BJ (cell line): ENCODE measurements around the gene SYT17. TPM values are rescaled to one million over a fixed set of nuclear protein-coding genes. Genes with fewer than 3 reads are reported as not detected.

Experiments
- CTCF ChIA-PET: fragments of 350-600 bp; formaldehyde crosslinking; extraction: SDS; loops from one replicate; lab custom pipeline; 2021; ENCODE audit warnings: antibody characterized with exemption, inconsistent platforms; lab: Yijun Ruan, JAX
- POLR2A ChIA-PET: fragments of 300-600 bp; sonication (Branson Sonifier 250); formaldehyde crosslinking; extraction: SDS; loops from one replicate; lab custom pipeline; 2021; ENCODE audit warnings: antibody characterized with exemption; lab: Charles Lee
- DNase-seq: peaks from one replicate; pipeline ENCODE4 v3.0.0-alpha.2; 2011; ENCODE audit warnings: low read depth
- H3K27me3 ChIP-seq: 2 replicates; pipeline ENCODE4 v1.6.0; 2011; ENCODE audit warnings: low read length; ENCODE audit not compliant: control insufficient read depth, insufficient read depth
- H3K36me3 ChIP-seq: 2 replicates; pipeline ENCODE4 v1.5.1; 2011; ENCODE audit warnings: low read length; ENCODE audit not compliant: control insufficient read depth, insufficient read depth
- H3K4me3 ChIP-seq: 2 replicates; pipeline ENCODE4 v1.5.1; 2011; ENCODE audit warnings: low read depth, mild to moderate bottlenecking, control low read depth, low read length
- CTCF ChIP-seq: IDR thresholded peaks from 2 replicates; pipeline ENCODE4 v1.5.1; 2011; ENCODE audit warnings: low read depth, mild to moderate bottlenecking, control low read depth, inconsistent platforms, low read length, moderate library complexity; ENCODE audit not compliant: insufficient read depth
- polyA plus RNA-seq: library from polyadenylated mRNA; depleted of rRNA; stranded (reverse); fragments of >200 nt; gene quantifications from 2 replicates; pipeline ENCODE4 v1.2.3, GENCODE V29; 2011

SYT17 gene
- polyA plus RNA-seq, 1 experiment = not detected

DNA sequence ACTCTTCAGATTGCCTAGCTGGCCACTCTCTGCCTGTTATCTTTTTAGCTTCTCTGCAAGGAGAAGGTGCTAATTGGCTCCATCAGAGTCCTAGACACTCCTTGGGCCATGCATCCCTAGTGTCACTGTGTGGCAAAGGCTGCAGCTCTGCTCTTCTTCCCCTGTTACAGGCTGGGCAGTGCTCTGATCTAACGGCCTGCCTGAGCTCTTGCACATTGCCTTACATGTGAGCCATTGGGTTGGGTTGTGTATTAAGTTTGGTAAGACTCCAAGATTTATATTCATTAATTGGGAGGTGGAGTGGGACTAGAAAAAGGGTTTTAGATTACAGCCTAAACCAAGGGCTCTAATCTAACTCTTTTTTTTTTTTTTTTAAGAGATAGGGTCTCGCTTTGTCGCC, 23.0 kb upstream of the SYT17 start:
- DNase-seq = no peak
- CTCF ChIA-PET = interaction anchor here (1.1 to 2.7 kb wide), 4 partner anchors 14 to 59 kb away, joined by 3 to 8 read pairs (median 4); no protein-coding TSS in a partner anchor

DNA sequence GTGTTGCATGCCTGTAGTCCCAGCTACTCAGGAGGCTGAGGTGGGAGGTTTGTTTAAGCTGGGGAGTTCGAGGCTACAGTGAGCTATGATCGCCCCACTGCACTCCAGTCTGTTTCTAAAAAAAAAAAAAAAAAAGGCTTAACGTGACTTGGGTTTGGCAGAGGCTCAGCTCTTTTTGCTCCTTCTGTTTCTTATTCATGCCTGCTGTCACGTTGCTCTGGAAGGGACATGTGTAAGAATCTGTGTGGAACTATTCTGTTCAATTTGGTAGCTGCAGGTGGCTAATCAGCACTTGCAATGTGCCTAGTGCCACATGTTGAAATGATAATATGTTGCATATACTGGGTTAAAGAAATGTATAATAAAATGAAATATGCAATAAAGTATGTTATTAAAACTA, 20.9 kb upstream of the SYT17 start:
- ChIA-PET CTCF (interaction anchor here (1.2 to 1.4 kb wide), 2 partner anchors 33 to 61 kb away, joined by 3 to 4 read pairs; no protein-coding TSS in a partner anchor), POLR2A (no interaction called here)
- no peak for TF ChIP-seq CTCF
- H3K4me3 ChIP-seq = no peak overlapping the region
- DNase-seq = no peak
- no peaks in the 10 kb centered on the region for H3K36me3 ChIP-seq
- H3K27me3 ChIP-seq = no peaks in the 10 kb centered on the region; the same call in none of the 2 replicates

More for the DNA sequence above, 23.0 kb upstream of the SYT17 start:
- no peak overlapping the region for H3K4me3 ChIP-seq
- no peaks in the 10 kb centered on the region for H3K36me3 ChIP-seq
- H3K27me3 ChIP-seq = no peaks in the 10 kb centered on the region; the same call in none of the 2 replicates
- TF ChIP-seq CTCF = no peak
- POLR2A ChIA-PET = no interaction called here

DNA sequence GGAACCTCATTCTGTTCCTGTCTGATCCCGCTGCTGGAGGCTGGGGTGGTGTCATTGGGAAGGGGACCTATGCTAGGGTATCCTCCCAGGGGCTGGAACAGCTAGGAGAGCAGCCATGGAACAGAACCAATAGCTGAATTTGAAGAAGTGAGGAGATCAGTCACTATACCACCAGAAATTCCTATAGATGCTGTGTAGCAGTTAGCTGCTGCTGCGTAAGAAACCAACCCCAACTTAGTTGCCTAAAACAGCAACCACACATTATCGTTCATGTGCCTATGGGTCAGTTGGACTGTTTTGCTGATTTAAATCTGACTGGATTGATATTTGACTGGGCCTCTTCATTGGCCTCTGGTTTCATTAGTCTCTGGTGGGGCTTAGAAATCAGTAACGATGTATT, 20.4 kb upstream of the SYT17 start:
- Histone ChIP-seq H3K27me3 (no peaks in the 10 kb centered on the region; the same call in none of the 2 replicates), H3K36me3 (no peaks in the 10 kb centered on the region), H3K4me3 (no peak overlapping the region)
- no peak for TF ChIP-seq CTCF
- no peak for DNase-seq
- CTCF ChIA-PET = interaction anchor here (1.2 to 1.4 kb wide), 2 partner anchors 33 to 61 kb away, joined by 3 to 4 read pairs; no protein-coding TSS in a partner anchor
- POLR2A ChIA-PET = no interaction called here

GRCh38 chr16:19148189-19148588, 19.9 kb upstream of the SYT17 start:
- DNase-seq = no peak
- ChIA-PET CTCF (no interaction called here), POLR2A (no interaction called here)
- Histone ChIP-seq H3K4me3 (no peak overlapping the region), H3K36me3 (no peaks in the 10 kb centered on the region), H3K27me3 (no peaks in the 10 kb centered on the region; the same call in none of the 2 replicates)
- TF ChIP-seq CTCF = no peak

DNA sequence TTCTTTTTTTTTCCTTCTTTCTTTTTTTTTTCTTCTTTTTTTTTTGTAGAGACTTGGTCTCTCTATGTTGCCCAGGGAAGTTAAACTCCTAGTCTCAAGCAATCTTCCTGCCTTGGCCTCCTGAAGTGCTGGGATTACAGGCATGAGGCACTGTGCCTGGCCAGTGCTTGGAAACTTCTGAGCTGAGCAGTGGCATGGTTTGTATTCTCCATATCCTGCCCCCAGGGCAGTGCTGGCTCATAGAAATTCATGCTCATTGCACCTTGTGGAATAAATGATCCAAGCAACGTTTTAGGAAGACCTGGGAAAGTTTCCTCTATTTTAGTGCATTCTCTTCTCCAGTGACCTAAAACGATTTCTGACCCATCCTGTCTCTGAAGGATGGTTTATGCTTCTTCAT, 16.7 kb upstream of the SYT17 start:
- ChIA-PET POLR2A (no interaction called here), CTCF (interaction anchor here (1.7 kb wide), 1 partner anchor 11 kb away, joined by 7 read pairs; no protein-coding TSS in a partner anchor)
- no peaks in the 10 kb centered on the region; the same call in none of the 2 replicates for H3K27me3 ChIP-seq
- DNase-seq = no peak
- no peak for TF ChIP-seq CTCF
- no peaks in the 10 kb centered on the region for H3K36me3 ChIP-seq
- no peak overlapping the region for H3K4me3 ChIP-seq
